ENCODE data around the gene FBXW4. TPM values are rescaled to one million over a fixed set of nuclear protein-coding genes. Genes with fewer than 3 reads are reported as not detected.
A peak's percentile ranks its signal among the peaks of the same experiment; 100 is the strongest.

The FBXW4 gene
- 24.4 and 27.5 TPM in 2 replicates for total RNA-seq

DNA sequence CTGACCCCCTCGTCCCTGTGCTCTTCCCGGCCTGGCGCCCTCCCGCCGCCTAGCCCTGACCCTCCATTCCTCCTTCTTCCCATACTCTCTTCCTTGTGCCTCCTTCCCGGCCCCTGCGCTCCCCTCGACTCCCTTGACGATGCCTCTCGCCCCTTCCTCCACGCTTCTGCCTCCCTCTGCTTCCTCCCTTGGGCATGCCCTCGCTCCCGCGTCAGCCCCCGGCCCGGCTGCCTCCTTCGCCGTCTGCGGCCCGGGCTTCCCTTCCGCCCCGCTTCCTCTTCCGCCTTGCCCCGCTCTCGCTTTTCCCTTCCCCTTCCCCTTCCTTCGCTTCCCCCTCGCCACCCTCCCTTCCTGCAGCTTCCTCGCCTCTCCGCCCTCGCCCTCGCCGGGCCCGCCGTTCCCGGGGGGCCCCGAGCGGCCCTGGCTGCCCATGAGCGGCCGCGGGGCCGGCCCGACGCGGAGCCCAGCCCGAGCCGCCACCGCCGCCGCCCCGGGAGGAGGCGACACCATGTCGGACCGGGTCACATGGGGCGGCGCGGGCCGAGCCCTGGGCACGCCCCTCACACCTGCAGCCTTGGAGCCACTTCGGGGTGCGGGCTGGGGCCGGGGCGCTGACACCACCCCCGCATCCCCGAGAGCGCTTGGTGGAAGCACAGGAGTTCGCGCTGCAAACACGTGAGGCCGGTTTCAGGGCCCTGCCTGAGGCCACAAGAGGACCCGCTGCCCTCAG is at the start of gene FBXW4:
TSS of gene FBXW4 (minus strand) at position 497 of the 730 bp plus-strand sequence. CDS start at position 432, 65 bp downstream.
- Histone ChIP-seq H3K4me3 (ENCODE audit: low read depth, low read length) (peak within 1 kb of the TSS; percentile 85), H3K27me3 (ENCODE audit: control insufficient read depth, insufficient read depth, low read length) (no peaks in the 10 kb centered on the region), H3K36me3 (ENCODE audit: control insufficient read depth, insufficient read depth, low read length) (no peaks in the 10 kb centered on the region)
- TF ChIP-seq, protein P1, sequence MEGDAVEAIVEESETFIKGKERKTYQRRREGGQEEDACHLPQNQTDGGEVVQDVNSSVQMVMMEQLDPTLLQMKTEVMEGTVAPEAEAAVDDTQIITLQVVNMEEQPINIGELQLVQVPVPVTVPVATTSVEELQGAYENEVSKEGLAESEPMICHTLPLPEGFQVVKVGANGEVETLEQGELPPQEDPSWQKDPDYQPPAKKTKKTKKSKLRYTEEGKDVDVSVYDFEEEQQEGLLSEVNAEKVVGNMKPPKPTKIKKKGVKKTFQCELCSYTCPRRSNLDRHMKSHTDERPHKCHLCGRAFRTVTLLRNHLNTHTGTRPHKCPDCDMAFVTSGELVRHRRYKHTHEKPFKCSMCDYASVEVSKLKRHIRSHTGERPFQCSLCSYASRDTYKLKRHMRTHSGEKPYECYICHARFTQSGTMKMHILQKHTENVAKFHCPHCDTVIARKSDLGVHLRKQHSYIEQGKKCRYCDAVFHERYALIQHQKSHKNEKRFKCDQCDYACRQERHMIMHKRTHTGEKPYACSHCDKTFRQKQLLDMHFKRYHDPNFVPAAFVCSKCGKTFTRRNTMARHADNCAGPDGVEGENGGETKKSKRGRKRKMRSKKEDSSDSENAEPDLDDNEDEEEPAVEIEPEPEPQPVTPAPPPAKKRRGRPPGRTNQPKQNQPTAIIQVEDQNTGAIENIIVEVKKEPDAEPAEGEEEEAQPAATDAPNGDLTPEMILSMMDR (IDR thresholded peaks at IDR 0.05; ENCODE audit: insufficient read depth, low read length, poor library complexity, severe bottlenecking): no peak
- no peak for DNase-seq (ENCODE audit: low read depth)

DNA sequence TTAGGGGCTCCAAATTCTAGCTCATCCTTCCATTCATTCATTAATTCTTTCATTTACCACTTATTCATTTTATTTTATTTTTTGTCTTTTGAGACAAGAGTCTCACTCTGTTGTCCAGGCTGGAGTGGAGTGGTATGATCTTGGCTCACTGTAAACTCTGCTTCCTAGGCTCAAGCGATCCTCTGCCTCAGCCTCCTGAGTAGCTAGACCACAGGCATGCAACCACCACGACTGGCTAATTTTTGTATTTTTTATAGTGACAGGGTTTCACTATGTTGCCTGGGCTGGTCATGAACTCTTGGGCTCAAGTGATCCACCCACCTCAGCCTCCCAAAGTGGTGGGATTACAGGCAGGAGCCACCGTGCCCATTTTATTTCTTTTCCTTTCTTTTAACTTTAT is 49.3 kb upstream of the FBXW4 start:
- Histone ChIP-seq H3K4me3 (ENCODE audit: low read depth, low read length) (no peak overlapping the region), H3K27me3 (ENCODE audit: control insufficient read depth, insufficient read depth, low read length) (peaks cover 2% of the 10 kb centered on the region), H3K36me3 (ENCODE audit: control insufficient read depth, insufficient read depth, low read length) (no peaks in the 10 kb centered on the region)
- DNase-seq (ENCODE audit: low read depth): no peak
- TF ChIP-seq, protein P1 (IDR thresholded peaks at IDR 0.05; ENCODE audit: insufficient read depth, low read length, poor library complexity, severe bottlenecking): no peak

DNA sequence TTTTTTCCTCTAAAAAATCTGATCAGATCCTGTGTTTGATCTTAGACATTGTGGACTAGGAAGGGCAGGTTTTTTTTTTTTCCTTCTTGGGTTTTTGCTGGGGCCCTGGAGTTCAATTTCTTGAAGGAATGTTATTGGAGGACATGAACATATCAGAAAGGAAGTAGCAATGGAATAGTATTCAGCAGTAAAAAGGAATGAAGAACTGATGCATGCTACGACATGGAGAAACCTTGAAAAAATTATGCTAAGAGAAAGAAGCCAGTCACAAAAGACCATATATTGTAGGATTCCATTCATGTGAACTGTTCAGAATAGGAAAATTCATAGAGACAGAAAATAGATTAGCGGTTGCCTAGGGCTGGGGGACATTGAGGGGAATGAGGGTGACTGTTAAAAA is 47.0 kb upstream of the FBXW4 start:
- TF ChIP-seq, protein P1 (IDR thresholded peaks at IDR 0.05; ENCODE audit: insufficient read depth, low read length, poor library complexity, severe bottlenecking): no peak
- H3K4me3 ChIP-seq (ENCODE audit: low read depth, low read length): no peak overlapping the region
- no peak for DNase-seq (ENCODE audit: low read depth)
- no peaks in the 10 kb centered on the region for H3K36me3 ChIP-seq (ENCODE audit: control insufficient read depth, insufficient read depth, low read length)
- H3K27me3 ChIP-seq (ENCODE audit: control insufficient read depth, insufficient read depth, low read length): peaks cover 2% of the 10 kb centered on the region

- DNase-seq (ENCODE audit: low read depth): no peak
- H3K36me3 ChIP-seq (ENCODE audit: control insufficient read depth, insufficient read depth, low read length): no peaks in the 10 kb centered on the region
- H3K4me3 ChIP-seq (ENCODE audit: low read depth, low read length): no peak overlapping the region
- H3K27me3 ChIP-seq (ENCODE audit: control insufficient read depth, insufficient read depth, low read length): peaks cover 3% of the 10 kb centered on the region
- TF ChIP-seq, protein P1 (IDR thresholded peaks at IDR 0.05; ENCODE audit: insufficient read depth, low read length, poor library complexity, severe bottlenecking): no peak
Observed at GRCh38 chr10:101736666-101737065, 41.7 kb upstream of the FBXW4 start.

- H3K4me3 ChIP-seq (ENCODE audit: low read depth, low read length): no peak overlapping the region
Observed at GRCh38 chr10:101732096-101732495, 37.1 kb upstream of the FBXW4 start.

More at GRCh38 chr10:101732096-101732495, 37.1 kb upstream of the FBXW4 start:
- DNase-seq (ENCODE audit: low read depth): no peak
- TF ChIP-seq, protein P1 (IDR thresholded peaks at IDR 0.05; ENCODE audit: insufficient read depth, low read length, poor library complexity, severe bottlenecking): no peak
- Histone ChIP-seq H3K27me3 (ENCODE audit: control insufficient read depth, insufficient read depth, low read length) (peaks cover 3% of the 10 kb centered on the region), H3K36me3 (ENCODE audit: control insufficient read depth, insufficient read depth, low read length) (no peaks in the 10 kb centered on the region)

Measured in kidney epithelial cell (primary cell).